ENCODE results near the gene FAM43A.

The FAM43A gene

DNA sequence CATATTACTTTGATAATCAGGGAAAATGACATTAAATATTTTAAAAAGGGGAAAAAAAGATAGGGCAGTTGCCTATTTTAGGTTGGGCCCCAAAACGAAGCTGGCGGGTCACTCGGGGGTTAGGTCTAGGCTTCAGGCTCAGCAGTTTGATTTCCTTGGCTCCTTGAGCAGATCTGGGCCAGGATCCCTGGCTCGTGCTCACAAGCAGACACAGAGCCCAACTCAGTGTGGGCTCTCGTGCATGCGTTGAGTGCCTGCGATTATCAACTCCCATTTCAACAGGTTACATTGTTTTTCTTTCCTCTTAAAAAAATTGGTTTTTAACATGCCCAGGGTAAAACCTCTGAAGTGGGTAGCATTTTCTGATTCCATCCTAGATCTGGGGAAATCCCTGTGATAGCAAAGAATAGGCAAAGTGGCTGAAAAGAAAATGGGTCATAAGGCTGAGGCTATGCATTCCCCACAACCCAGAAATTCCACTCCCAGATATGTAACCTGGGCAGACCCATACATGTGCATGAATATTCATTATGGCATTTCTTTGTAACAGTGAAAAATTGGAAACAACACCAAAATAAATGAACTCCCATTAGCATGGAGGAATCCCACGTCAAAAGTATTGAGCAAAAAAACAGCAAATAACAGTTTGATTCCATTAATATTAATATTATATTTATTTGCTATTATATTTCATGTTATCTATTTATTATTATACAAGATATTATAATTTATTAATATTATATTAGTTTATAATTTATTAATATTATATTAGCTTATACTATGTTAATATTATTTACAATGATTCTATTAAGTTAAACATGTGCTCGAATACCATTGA, 27.8 kb downstream of the FAM43A start:
- Mint-ChIP-seq H3K27me3 (ENCODE audit: low read depth) (no peaks in the 10 kb centered on the region), H3K36me3 (ENCODE audit: low read depth) (no peaks in the 10 kb centered on the region), H3K27ac (no peak overlapping the region), H3K4me3 (no peak overlapping the region), H3K9me3 (no peaks in the 10 kb centered on the region), H3K4me1 (peaks cover 17% of the 10 kb centered on the region)
- TF ChIP-seq, protein P1, sequence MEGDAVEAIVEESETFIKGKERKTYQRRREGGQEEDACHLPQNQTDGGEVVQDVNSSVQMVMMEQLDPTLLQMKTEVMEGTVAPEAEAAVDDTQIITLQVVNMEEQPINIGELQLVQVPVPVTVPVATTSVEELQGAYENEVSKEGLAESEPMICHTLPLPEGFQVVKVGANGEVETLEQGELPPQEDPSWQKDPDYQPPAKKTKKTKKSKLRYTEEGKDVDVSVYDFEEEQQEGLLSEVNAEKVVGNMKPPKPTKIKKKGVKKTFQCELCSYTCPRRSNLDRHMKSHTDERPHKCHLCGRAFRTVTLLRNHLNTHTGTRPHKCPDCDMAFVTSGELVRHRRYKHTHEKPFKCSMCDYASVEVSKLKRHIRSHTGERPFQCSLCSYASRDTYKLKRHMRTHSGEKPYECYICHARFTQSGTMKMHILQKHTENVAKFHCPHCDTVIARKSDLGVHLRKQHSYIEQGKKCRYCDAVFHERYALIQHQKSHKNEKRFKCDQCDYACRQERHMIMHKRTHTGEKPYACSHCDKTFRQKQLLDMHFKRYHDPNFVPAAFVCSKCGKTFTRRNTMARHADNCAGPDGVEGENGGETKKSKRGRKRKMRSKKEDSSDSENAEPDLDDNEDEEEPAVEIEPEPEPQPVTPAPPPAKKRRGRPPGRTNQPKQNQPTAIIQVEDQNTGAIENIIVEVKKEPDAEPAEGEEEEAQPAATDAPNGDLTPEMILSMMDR (IDR thresholded peaks at IDR 0.05; ENCODE audit: unreplicated experiment in 3 of 3), result no peak

DNA sequence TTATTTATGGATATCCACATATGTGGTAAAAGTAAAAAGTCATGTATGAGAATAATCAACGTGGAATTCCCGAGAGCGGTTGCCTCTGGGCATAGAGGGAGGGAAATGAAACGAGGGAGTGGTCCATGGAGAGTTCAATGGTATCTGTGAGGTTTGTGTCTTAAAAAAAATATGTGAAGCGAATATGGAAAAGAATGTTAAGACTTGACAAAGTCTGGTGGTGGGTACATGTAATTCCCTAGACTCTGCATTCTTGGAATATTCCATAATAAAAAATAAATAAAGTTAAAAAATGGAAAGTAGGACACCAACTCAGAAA, 28.4 kb downstream of the FAM43A start:
- Mint-ChIP-seq H3K4me3 (no peak overlapping the region), H3K36me3 (ENCODE audit: low read depth) (no peaks in the 10 kb centered on the region), H3K4me1 (peaks cover 17% of the 10 kb centered on the region), H3K27ac (no peak overlapping the region), H3K9me3 (no peaks in the 10 kb centered on the region), H3K27me3 (ENCODE audit: low read depth) (no peaks in the 10 kb centered on the region)
- TF ChIP-seq, protein P1 (IDR thresholded peaks at IDR 0.05; ENCODE audit: unreplicated experiment in 3 of 3), result no peak

DNA sequence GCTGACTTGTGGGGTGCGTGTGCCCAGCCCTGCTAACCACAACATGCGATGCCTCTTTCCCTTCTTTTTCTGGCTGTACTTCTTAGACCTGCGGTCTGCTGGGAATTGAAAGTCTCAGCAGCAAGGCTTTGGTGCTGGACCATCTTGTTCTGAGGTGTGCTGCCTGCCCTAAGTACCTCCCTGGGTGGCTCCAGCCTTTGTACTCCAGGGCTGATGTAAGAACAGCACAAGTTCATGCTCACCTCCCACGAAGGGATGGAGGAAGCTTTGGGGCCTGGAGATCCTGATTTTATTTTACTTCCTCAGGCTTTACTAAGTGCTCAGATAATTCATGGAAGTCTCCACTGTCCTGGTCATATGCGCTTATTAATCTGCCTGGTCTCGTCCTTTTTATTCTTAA, 28.9 kb downstream of the FAM43A start:
- Mint-ChIP-seq H3K27me3 (ENCODE audit: low read depth) (no peaks in the 10 kb centered on the region), H3K4me3 (no peak overlapping the region), H3K9me3 (no peaks in the 10 kb centered on the region), H3K36me3 (ENCODE audit: low read depth) (no peaks in the 10 kb centered on the region), H3K4me1 (peaks cover 17% of the 10 kb centered on the region), H3K27ac (peak overlapping the region in 2 of 3 experiments; percentile 0 to 33)
- TF ChIP-seq, protein P1 (IDR thresholded peaks at IDR 0.05; ENCODE audit: unreplicated experiment in 3 of 3), result no peak

DNA sequence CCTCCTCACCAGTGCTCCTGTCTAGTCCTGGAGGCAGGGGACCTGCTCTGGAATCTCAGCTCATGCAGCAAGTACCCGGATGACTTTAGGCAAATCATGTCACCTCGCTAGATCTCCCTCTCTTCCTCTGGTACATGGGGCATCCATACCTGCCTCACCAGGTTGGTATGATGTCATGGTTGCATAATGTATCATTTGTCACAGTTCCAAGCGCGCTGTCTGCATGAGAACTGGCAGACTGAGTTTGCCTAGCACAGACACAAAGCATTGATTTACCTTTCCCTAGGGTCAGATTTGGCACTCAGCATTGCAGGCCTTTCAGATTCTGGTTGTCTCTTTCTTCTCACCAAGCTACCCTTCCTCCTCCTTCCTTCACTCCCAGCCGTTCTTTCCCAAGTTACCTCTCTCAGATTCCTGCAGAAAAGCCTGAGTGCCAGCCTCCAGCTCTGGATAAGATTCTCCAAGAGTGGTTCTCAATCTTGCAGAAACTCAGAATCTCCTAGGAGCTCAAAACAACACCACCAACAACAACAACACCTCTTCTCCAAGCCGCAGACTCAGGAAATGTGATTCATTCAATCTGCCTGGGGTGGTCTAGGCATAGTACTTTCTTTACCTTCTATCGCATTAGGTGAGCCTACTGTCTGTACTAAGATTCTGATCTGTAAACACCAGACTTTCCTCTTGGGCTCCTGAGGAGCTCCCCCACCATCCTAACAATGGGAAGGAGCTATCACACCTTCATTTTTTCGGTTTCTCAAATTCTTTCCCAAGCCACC, 29.5 kb downstream of the FAM43A start:
- no peaks in the 10 kb centered on the region for H3K27me3 Mint-ChIP-seq (ENCODE audit: low read depth)
- no peak overlapping the region for H3K4me3 Mint-ChIP-seq
- no peaks in the 10 kb centered on the region for H3K9me3 Mint-ChIP-seq
- no peaks in the 10 kb centered on the region for H3K36me3 Mint-ChIP-seq (ENCODE audit: low read depth)
- TF ChIP-seq, protein P1 (IDR thresholded peaks at IDR 0.05; ENCODE audit: unreplicated experiment in 3 of 3), result no peak
- H3K4me1 Mint-ChIP-seq, result peaks cover 17% of the 10 kb centered on the region
- H3K27ac Mint-ChIP-seq, result peak overlapping the region; percentile 0 to 33 (median 2)

DNA sequence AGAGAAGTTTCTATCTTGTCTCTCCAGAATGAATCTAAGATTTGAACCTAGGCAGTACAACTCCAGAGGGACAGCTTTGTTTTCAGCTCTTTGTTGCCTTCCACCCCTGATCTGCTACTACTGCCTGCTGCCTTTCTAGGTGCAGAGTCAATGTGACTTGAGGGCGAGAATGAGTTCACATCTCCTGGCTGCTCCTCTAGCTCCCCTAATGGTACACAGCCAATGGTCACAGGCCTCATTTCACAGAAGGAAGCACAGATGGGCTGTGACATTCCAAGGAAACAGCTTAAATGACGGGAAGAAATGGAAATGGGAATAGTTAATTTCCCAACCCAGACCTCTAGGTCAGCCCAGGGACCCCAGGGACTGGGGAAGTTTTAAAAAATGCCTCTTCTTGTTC, 32.4 kb downstream of the FAM43A start:
- Mint-ChIP-seq H3K27ac (peak overlapping the region in 1 of 3 experiments; percentile 29), H3K27me3 (ENCODE audit: low read depth) (peaks cover 3% of the 10 kb centered on the region), H3K4me1 (peaks cover 11% of the 10 kb centered on the region), H3K4me3 (no peak overlapping the region), H3K9me3 (no peaks in the 10 kb centered on the region), H3K36me3 (ENCODE audit: low read depth) (no peaks in the 10 kb centered on the region)
- TF ChIP-seq, protein P1 (IDR thresholded peaks at IDR 0.05; ENCODE audit: unreplicated experiment in 3 of 3), result no peak
